ENCODE measurements around the gene RBP7.
"Not testable (repeated sequence)": the region's sequence is repeated elsewhere in the genome, so short reads cannot be mapped to it uniquely, and the experiment has no call there.

The RBP7 gene

GRCh38 chr1:10020086-10020485, 23.1 kb downstream of the RBP7 start:
- Mint-ChIP-seq H3K4me3 (no peak overlapping the region), H3K27ac (no peak overlapping the region), H3K36me3 (no peaks in the 10 kb centered on the region), H3K4me1 (no peaks in the 10 kb centered on the region), H3K9me3 (no peaks in the 10 kb centered on the region)
- ATAC-seq (no peak), DNase-seq (ENCODE audit: low spot score in 2 of 2) (no peak)

- not testable (repeated sequence) for H3K36me3 Mint-ChIP-seq; H3K4me3 Mint-ChIP-seq; ATAC-seq; DNase-seq (ENCODE audit: low spot score in 2 of 2); H3K4me1 Mint-ChIP-seq; H3K27ac Mint-ChIP-seq; H3K9me3 Mint-ChIP-seq
Observed at GRCh38 chr1:10020678-10021077, 23.6 kb downstream of the RBP7 start.

- H3K4me3 Mint-ChIP-seq; H3K9me3 Mint-ChIP-seq; H3K4me1 Mint-ChIP-seq; DNase-seq (ENCODE audit: low spot score in 2 of 2); ATAC-seq; H3K36me3 Mint-ChIP-seq; H3K27ac Mint-ChIP-seq: not testable (repeated sequence)
Observed at GRCh38 chr1:10021992-10022391, 25.0 kb downstream of the RBP7 start.

GRCh38 chr1:10022656-10023055, 25.6 kb downstream of the RBP7 start:
- ATAC-seq (no peak), DNase-seq (ENCODE audit: low spot score in 2 of 2) (no peak)
- no peaks in the 10 kb centered on the region for H3K36me3 Mint-ChIP-seq
- no peaks in the 10 kb centered on the region for H3K9me3 Mint-ChIP-seq
- no peak overlapping the region for H3K27ac Mint-ChIP-seq
- H3K4me3 Mint-ChIP-seq, result no peak overlapping the region
- no peaks in the 10 kb centered on the region for H3K4me1 Mint-ChIP-seq

- H3K4me1 Mint-ChIP-seq, result no peaks in the 10 kb centered on the region
- H3K36me3 Mint-ChIP-seq, result no peaks in the 10 kb centered on the region
- no peaks in the 10 kb centered on the region for H3K9me3 Mint-ChIP-seq
- DNase-seq (ENCODE audit: low spot score in 2 of 2) (no peak), ATAC-seq (no peak)
- no peak overlapping the region for H3K27ac Mint-ChIP-seq
- H3K4me3 Mint-ChIP-seq, result no peak overlapping the region
Observed at GRCh38 chr1:10025354-10025753, 28.3 kb downstream of the RBP7 start.

GRCh38 chr1:10027027-10027426, 30.0 kb downstream of the RBP7 start:
- Mint-ChIP-seq H3K4me1 (peaks cover 1% of the 10 kb centered on the region), H3K4me3 (no peak overlapping the region), H3K36me3 (no peaks in the 10 kb centered on the region), H3K9me3 (no peaks in the 10 kb centered on the region), H3K27ac (no peak overlapping the region)
- DNase-seq (ENCODE audit: low spot score in 2 of 2) (no peak), ATAC-seq (no peak)

GRCh38 chr1:10028956-10029500, 32.0 kb downstream of the RBP7 start:
- H3K9me3 Mint-ChIP-seq; DNase-seq (ENCODE audit: low spot score in 2 of 2); H3K4me3 Mint-ChIP-seq; H3K36me3 Mint-ChIP-seq; H3K27ac Mint-ChIP-seq; ATAC-seq: not testable (repeated sequence)
- H3K4me1 Mint-ChIP-seq, result peaks cover 16% of the 10 kb centered on the region

GRCh38 chr1:10031461-10031860, 34.4 kb downstream of the RBP7 start:
- no peaks in the 10 kb centered on the region for H3K9me3 Mint-ChIP-seq
- DNase-seq (ENCODE audit: low spot score in 2 of 2), result no peak

GRCh38 chr1:10032590-10033358, 35.7 kb downstream of the RBP7 start, which contains the start of gene UBE4B:
TSS of gene UBE4B (plus strand) at chr1:10032958. CDS start at chr1:10033671, 713 bp downstream.
- DNase-seq (ENCODE audit: low spot score in 2 of 2) (peak; percentile 97 to 99), ATAC-seq (peak; percentile 96)
- Mint-ChIP-seq H3K4me1 (peaks cover 24% of the 10 kb centered on the region), H3K36me3 (peaks cover 19% of the 10 kb centered on the region), H3K27ac (peak within 1 kb of the TSS; percentile 97), H3K9me3 (no peaks in the 10 kb centered on the region), H3K4me3 (peak within 1 kb of the TSS; percentile 91)

More at GRCh38 chr1:10031461-10031860, 34.4 kb downstream of the RBP7 start:
- no peak for ATAC-seq
- no peak overlapping the region for H3K27ac Mint-ChIP-seq
- no peak overlapping the region for H3K4me3 Mint-ChIP-seq
- peaks cover 6% of the 10 kb centered on the region for H3K36me3 Mint-ChIP-seq
- H3K4me1 Mint-ChIP-seq, result peaks cover 24% of the 10 kb centered on the region

- peak in 1 of 2 donors; percentile 66 for DNase-seq (ENCODE audit: low spot score in 2 of 2)
- peak; percentile 52 for ATAC-seq
- Mint-ChIP-seq H3K36me3 (peaks cover 25% of the 10 kb centered on the region), H3K27ac (peak overlapping the region; percentile 97), H3K9me3 (no peaks in the 10 kb centered on the region), H3K4me3 (peak overlapping the region; percentile 91), H3K4me1 (peaks cover 24% of the 10 kb centered on the region)
Observed at GRCh38 chr1:10033359-10033845, 36.4 kb downstream of the RBP7 start.

- H3K36me3 Mint-ChIP-seq, result peaks cover 55% of the 10 kb centered on the region
- no peaks in the 10 kb centered on the region for H3K9me3 Mint-ChIP-seq
- ATAC-seq (no peak), DNase-seq (ENCODE audit: low spot score in 2 of 2) (no peak)
- no peak overlapping the region for H3K4me3 Mint-ChIP-seq
- H3K27ac Mint-ChIP-seq, result peak overlapping the region; percentile 38
- peaks cover 44% of the 10 kb centered on the region for H3K4me1 Mint-ChIP-seq
Observed at GRCh38 chr1:10042746-10043145, 45.7 kb downstream of the RBP7 start.

- Mint-ChIP-seq H3K27ac (no peak overlapping the region), H3K36me3 (peaks cover 45% of the 10 kb centered on the region), H3K4me3 (no peak overlapping the region), H3K4me1 (peaks cover 50% of the 10 kb centered on the region), H3K9me3 (no peaks in the 10 kb centered on the region)
- DNase-seq (ENCODE audit: low spot score in 2 of 2) (no peak), ATAC-seq (no peak)
Observed at GRCh38 chr1:10045480-10046355, 48.7 kb downstream of the RBP7 start.

GRCh38 chr1:10046356-10047085, 49.5 kb downstream of the RBP7 start:
- H3K27ac Mint-ChIP-seq, result no peak overlapping the region

GRCh38 chr1:10048601-10049000, 51.6 kb downstream of the RBP7 start:
- Mint-ChIP-seq H3K27ac (peak overlapping the region; percentile 66), H3K9me3 (no peaks in the 10 kb centered on the region), H3K36me3 (peaks cover 35% of the 10 kb centered on the region), H3K4me3 (no peak overlapping the region), H3K4me1 (peaks cover 41% of the 10 kb centered on the region)
- DNase-seq (ENCODE audit: low spot score in 2 of 2) (no peak), ATAC-seq (no peak)

More at GRCh38 chr1:10046356-10047085, 49.5 kb downstream of the RBP7 start:
- H3K9me3 Mint-ChIP-seq, result no peaks in the 10 kb centered on the region
- ATAC-seq (no peak), DNase-seq (ENCODE audit: low spot score in 2 of 2) (no peak)
- peaks cover 42% of the 10 kb centered on the region for H3K36me3 Mint-ChIP-seq
- H3K4me1 Mint-ChIP-seq, result peaks cover 50% of the 10 kb centered on the region
- no peak overlapping the region for H3K4me3 Mint-ChIP-seq

GRCh38 chr1:10050611-10051010, 53.6 kb downstream of the RBP7 start:
- H3K9me3 Mint-ChIP-seq, result no peaks in the 10 kb centered on the region
- DNase-seq (ENCODE audit: low spot score in 2 of 2) (no peak), ATAC-seq (no peak)
- peaks cover 28% of the 10 kb centered on the region for H3K4me1 Mint-ChIP-seq
- H3K36me3 Mint-ChIP-seq, result peaks cover 49% of the 10 kb centered on the region
- H3K4me3 Mint-ChIP-seq, result no peak overlapping the region
- H3K27ac Mint-ChIP-seq, result no peak overlapping the region
